ENCODE measurements around the gene MYO5B.
"Not testable (repeated sequence)": the region's sequence is repeated elsewhere in the genome, so short reads cannot be mapped to it uniquely, and the experiment has no call there.

The MYO5B gene

DNA sequence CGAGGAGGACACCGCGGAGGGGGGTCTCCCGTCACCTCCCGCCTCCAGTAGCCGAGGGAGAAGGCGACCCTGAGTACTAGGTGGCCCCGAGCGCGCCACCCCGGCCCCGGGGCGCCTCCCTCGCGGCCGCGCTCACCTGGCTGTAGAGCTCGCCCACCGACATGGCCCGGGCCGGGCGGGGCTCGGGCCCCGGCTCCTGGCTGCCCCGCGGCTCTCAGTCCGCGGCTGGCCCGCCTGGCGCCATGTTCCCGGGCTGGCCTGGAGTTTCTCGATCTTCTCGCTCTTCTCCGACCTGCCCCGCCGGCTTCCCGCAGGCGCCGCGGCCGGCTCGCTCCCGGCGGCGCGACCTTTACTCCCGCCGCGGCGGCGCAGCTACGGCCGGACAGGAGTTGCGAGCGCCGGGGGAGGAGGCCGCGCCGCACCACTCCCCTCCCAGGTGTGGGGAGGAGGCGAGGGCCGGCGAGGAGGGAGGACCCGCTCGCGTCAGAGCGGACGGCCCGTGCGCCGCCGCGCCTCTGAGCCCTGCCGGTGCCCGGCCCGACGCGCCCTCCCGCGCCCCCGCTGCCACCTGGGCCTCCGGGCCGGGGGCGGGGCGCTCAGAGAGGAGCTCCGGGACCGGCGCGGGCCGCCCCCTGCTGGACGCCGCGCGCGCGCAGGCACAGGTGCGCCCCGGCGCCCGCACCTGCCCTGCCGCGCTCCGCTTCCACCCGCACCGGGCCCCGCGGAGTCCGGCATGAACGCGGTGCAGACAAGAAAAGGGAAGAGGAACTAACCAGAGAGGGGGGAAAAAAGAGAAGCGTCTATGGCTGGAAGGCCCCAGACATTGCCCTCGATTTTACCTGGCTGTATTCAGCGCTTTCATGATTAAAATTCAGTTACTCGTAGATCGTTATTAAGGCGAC is at the start of gene MYO5B:
Gene MYO5B, minus strand, starts transcription at position 517 of the 902 bp plus-strand sequence. Its CDS starts 354 bp downstream, at position 163.
- DNase-seq: peak; percentile 30

GRCh38 chr18:50241768-50242167 is 46.8 kb upstream of the MYO5B start:
- DNase-seq: not testable (repeated sequence)

DNA sequence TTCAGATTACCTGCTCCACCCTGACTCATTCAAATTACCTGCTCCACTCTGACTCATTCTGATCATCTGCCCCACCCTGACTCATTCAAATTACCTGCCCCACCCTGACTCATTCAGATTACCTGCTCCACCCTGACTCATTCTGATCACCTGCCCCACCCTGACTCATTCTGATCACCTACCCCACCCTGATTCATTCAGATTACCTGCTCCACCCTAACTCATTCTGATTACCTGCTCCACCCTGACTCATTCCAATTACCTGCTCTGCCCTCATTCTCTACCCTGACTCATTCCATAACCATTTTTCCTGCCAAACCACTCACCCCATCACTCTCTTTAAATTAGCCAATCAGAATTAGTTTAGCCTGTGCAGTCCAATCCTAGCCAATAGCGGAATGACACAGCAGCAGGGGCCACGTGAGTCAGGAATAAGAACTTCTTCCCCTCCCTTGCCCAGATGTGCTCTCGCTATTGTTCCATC is 45.2 kb upstream of the MYO5B start:
- DNase-seq: no peak

DNA sequence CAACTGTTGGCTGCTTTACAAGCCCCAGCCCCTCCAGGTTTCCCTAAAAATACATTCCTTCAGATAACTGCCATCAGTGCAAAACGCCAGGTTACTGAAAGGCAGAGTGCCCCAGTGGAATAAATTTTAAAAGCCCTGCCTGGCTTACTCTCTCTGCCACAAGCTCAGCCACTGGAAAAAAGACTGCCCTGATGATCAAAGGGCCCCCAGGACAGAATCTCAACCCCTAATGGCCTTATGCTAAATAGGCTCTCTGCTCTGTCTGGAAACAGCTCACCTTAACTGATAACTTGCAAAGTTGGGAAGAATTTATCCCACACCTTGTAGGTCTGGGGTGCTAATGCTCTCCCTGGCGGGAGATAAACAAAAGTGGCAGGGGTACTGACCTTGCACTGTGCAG is 37.5 kb upstream of the MYO5B start:
- no peak for DNase-seq

DNA sequence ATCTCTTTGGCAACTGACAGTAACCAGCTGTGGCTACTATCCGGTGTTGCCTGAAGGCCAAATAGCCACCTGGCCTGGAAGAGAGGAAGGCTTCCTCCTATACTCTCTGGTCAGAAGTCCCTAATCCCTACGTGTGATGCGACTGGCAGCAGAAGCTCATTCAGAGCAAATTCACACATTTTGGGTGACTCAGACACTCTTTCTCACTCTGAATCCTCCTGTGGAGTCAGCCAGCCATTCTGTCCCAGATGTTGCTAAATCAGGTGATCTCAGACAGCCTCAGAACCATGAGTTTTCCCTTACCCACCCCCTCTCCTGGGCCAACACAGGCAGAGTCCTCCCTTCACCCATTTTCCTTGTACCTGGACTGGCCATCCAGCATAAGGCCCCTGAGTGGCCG is 36.7 kb upstream of the MYO5B start:
- no peak for DNase-seq

GRCh38 chr18:50220249-50220648 is 25.3 kb upstream of the MYO5B start:
- not testable (repeated sequence) for DNase-seq

- DNase-seq: peak; percentile 42
Measured at GRCh38 chr18:50218432-50219197, 23.7 kb upstream of the MYO5B start.

GRCh38 chr18:50209311-50209710 is 14.4 kb upstream of the MYO5B start:
- no peak for DNase-seq

DNA sequence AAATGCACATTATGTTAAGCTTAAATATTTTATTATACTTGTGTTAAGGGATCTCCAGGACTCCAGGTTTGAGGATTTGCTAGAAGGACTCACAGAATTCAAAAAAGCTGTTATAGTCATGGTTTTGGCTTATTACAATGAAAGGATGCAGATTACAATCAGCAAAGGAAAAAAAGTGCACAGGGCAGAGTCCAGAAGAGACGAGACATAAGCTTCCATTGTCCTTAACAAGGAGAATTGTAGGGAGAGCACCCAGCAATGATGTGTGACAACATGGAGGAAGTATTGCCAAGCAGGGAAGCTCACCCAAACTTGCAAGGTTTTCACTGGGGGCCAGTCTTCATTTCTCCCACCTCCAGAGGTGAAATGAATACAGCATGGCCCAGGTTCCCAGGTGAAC is 12.8 kb upstream of the MYO5B start:
- DNase-seq: no peak

DNA sequence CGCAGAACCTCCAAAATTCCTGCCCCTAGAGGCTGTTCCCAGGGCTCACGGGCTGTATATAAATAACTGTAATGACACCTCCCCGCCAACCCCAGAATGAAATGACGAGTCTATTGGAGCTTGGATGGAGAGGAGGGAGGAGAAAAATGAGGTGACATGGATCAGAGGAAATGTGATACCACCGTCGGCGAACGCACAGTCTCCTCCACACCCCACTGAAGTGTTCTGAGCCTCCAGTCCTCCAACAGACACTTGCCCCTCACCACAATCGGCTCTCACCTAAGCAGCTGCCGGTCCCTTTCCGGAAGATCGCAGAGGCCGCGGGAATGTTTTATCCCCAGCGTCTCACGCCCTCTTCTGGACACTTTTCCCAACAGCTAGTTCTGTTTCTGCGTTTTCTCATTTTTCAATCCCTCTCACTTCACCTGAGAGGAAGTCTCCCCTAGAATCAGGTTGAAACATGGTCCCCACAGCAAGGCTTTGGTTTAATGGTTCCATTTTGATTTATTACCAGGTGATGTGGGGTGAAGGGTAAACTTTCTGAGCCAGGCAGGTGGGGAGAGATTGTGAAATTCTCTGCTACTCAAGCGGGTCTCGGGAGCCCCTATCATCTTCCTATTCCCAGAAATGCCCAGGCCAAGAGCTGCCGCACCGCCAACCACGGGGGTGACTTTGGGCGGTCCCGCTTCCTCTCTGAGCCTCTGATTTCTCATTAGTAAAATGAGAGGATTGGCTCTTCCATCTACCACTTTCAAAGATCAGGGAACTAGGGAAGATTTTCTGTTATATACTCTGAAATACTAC is 9.1 kb upstream of the MYO5B start:
- DNase-seq: no peak

- no peak for DNase-seq
Measured at GRCh38 chr18:50201476-50202018, 6.6 kb upstream of the MYO5B start.

DNA sequence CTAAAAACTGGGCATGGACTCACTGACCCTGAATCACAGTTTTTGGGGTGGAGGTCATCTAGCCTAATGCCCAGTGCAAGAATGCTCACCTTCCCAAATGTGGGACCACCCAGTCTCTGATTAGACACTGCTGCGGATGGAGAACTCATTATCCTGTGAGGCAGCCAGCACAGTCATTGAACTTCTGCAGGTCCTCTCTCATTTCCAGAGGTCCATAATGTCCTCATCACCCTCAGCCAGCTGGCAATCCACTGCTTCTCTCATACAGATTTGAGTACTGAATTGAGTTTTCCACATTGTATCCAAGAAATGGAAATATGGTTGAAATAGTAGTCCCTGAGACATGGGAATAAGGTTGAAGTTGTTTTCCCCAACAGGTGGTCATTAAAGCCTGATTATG is 5.0 kb upstream of the MYO5B start:
- DNase-seq: no peak

GRCh38 chr18:50199346-50199855 is 4.5 kb upstream of the MYO5B start:
- DNase-seq: no peak

DNA sequence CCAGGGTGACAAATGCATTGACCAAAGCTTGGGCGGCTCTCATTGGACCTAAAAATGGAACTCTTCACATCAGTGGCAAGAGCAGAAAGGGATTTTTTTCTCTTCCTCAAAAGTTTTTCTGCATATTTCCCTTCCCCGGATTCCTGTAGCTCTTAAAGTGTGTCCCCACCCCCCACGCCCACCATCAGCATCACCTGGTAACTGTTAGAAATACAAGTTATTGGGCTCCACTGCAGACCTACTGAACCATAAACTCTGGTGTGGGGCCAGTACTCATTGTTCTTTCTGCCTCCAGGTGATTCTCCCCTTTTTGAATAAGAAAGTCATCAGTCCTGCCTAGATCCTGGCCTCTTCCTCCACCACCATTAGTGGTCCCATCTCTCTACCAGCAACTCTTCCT is 1.3 kb upstream of the MYO5B start:
- no peak for DNase-seq

GRCh38 chr18:50195689-50196088 is 742 bp upstream of the MYO5B start:
- no peak for DNase-seq

- DNase-seq: no peak
Measured at GRCh38 chr18:50193796-50194630, 934 bp downstream of the MYO5B start.

- DNase-seq: no peak
Measured at GRCh38 chr18:50192995-50193795, 1.8 kb downstream of the MYO5B start.

- DNase-seq: no peak
Measured at GRCh38 chr18:50190926-50191325, 4.0 kb downstream of the MYO5B start.

GRCh38 chr18:50190236-50190635 is 4.7 kb downstream of the MYO5B start:
- DNase-seq: no peak

GRCh38 chr18:50189160-50189559 is 5.8 kb downstream of the MYO5B start:
- no peak for DNase-seq

GRCh38 chr18:50188652-50189051 is 6.3 kb downstream of the MYO5B start:
- no peak for DNase-seq
